Globus pallidus (tissue), 1 donor: ENCODE results near the gene PGA3.
"Not testable (repeated sequence)": the region's sequence is repeated elsewhere in the genome, so short reads cannot be mapped to it uniquely, and the experiment has no call there.

Experiments
- DNase-seq: peaks from one replicate; pipeline ENCODE4 v3.0.0-alpha.2; 2015; ENCODE audit warnings: low spot score

PGA3 gene

DNA sequence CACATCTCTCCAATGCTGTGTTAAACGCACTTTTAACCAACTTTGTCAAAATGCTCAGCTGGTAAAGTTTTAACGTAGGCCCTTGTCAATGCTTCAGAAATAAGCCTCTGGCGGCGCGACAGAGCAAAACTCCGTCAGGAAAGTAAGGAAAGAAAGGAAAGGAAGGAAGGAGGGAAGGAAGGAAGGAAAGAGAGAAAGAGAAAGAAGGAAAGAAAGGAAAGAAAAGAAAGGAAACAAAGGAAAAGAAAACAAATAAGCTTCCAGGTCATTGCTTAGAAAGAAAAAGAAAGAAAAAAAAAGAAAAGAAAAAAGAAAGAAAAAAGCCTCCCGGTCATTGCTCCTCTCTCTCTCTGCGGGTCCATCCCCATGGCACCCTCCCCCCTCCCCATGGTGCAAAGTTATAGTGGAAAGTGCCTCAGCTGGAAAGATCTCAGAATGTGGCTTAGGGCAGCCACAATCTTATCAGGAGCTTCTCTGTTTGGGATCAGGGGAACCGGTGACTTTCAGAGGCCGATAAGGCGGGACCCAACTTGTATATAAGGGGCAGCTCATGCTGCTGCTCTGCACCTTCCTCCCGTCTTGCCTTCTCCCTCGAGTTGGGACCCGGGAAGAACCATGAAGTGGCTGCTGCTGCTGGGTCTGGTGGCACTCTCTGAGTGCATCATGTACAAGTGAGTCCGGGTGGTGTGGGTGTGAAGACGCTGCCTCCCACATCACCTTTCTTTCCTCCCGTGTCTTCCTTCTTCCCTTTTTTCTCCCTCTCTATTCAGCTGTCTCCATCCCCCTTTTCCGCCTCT, at the start of gene PGA3:
TSS of gene PGA3 (plus strand) at position 566 of the 797 bp plus-strand sequence. CDS start at position 616, 50 bp downstream.
- DNase-seq, result not testable (repeated sequence)

DNA sequence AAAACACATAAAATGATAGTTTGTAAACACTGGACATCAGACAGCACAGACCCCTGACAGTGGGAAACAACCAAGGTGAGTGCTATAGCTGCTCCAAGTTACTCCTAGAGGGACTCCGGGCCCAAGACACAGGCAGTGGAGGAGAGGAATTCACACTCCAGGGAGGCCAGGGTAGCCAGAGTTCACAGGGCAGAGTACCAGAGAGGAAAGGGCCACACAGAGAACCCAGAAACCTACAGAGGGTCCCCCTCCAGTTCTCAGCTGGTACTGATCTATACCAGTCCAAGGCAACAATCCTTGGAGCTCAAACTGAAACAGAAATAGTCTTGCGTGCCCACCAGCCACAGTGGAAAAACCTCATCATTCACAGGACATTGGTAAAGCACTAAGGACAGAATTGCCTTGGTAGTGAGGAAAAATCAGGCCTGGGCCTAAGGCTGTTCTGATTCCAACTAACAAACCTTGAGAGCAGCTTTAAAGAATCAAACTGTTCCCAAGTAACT, 49.7 kb upstream of the PGA3 start:
- no peak for DNase-seq

- no peak for DNase-seq
Measured at GRCh38 chr11:61154528-61154927, 48.8 kb upstream of the PGA3 start.

DNA sequence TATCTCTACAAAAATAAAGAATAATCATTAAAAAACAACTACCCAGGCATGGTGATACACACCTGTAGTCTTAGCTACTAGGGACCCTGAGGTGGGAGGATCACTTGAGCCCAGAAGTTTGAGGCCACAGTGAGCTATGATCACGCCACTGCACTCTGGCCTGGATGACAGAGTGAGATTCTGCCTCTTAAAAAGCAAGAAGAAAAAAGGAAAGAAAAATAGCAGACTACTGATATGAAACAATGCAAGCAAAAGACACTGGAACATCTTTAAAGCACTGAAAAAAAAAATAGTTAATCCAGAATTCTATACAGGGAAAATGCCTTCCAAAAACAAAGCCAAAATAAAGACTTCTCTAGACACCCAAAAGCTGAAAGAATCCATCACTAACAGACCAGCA, 48.0 kb upstream of the PGA3 start:
- DNase-seq, result no peak

- no peak for DNase-seq
Measured at GRCh38 chr11:61155741-61156140, 47.6 kb upstream of the PGA3 start.

DNA sequence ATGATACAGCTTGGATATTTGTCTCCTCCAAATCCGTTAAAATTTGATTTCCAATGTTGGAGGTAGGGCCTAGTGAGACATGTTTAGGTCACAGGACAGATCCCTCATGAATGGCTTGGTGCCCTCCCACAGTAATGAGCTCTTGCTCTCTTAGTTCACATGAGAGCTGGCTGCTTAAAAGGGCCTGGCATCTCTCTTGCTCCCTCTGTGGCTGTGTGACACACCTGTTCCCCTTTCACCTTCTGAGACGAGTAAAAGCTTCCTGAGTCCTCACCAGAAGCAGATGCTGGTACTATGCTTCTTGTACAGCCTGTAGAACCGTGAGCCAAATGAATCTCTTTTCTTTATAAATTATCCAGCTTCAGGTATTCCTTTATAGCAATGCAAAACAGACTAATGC, 45.6 kb upstream of the PGA3 start:
- DNase-seq, result no peak

DNA sequence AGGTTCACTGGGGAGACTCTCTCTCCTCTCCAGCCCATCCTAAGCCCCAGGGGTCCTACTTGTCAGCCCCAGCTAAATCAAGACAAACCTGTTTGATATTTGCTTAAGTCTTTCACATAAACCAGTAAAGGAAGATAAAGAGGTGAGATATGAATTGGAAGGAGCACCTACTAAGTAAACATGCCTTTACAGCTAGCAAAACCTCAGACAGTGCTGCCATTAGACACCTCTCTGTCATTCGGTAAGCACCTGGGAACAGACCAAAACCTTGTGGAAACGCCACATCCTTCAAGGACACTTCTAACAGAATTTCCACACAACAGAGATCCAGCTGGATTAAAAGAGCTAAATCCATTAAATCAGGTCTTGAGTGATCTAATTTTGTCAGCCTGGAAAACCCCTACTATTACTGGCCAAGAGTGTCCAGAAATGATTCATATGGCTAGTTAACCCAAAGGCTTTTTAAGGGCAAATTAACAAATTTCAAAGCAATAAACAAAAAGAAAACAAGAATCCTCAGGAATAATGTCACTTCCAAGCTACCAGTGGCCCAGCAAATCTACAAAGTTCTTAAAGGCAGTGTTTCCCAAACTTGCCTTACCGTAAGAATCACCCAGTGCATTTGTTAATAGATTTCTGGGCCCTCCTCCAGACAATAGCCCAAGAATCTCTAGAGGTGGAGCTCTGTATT, 44.5 kb upstream of the PGA3 start:
- no peak for DNase-seq

GRCh38 chr11:61160487-61161189, 42.7 kb upstream of the PGA3 start:
- no peak for DNase-seq

- DNase-seq, result peak; percentile 86
Measured at GRCh38 chr11:61161190-61162091, 41.9 kb upstream of the PGA3 start, which contains the start of gene VPS37C. TSS of gene VPS37C (minus strand) at chr11:61161426. CDS start at chr11:61138829, 22,597 bp downstream.

DNA sequence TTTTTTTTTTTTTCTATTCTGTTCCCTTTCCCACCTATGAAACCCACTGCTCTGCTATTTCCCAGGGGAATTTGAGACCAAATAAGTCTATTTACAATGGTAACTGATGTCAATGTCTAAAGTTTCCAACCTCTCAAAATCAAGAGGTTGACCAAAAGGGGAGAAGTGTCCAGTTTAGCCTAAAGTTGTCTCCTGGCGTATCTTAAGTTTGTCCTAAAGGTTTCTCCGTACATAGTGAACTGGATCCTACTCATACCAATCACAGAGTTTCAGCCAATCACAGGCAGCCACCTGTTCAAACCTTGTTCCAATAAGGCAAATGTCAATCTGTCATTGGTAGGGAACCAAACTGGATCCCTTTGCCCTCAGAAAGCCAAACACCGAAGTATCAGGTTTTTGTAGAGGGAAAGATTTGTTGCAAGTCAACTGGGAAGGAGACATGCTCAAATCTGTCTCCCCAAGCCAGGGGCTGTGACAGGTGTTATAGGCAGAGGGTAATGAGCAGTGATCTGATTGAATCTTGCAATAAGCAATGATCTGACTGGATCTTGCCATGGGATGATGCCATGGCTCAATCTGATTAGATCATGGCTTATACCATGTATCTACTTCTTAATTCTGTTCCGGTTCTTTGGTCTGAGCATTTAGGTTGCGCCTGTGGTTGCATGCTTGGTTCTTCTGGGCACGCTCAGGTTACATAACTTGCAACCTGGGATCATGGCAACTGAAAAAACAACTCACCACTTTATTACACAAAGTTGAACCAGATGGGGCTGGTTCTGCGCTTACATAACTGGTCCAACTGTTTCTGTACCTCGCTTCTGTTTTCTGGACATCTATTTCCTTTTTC, 41.0 kb upstream of the PGA3 start:
- DNase-seq, result no peak

DNA sequence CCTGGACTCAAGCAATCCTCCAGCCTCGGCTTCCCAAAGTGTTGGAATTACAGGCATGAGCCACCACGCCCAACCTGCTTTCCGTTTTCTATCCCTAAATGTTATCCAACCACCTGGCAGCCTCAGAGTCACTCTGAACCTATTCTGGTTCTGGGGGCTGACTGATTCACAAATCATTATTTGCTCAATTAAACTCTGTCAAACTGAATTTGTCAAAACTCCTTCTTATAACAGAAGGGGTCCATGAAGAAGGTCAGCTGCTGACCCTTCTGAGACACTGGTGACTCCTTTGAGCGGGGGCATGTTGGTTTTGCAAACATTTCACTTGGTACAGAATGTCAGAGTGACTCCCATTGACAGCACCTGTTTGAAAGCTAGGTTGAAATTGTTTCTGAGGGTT, 40.3 kb upstream of the PGA3 start:
- no peak for DNase-seq

DNA sequence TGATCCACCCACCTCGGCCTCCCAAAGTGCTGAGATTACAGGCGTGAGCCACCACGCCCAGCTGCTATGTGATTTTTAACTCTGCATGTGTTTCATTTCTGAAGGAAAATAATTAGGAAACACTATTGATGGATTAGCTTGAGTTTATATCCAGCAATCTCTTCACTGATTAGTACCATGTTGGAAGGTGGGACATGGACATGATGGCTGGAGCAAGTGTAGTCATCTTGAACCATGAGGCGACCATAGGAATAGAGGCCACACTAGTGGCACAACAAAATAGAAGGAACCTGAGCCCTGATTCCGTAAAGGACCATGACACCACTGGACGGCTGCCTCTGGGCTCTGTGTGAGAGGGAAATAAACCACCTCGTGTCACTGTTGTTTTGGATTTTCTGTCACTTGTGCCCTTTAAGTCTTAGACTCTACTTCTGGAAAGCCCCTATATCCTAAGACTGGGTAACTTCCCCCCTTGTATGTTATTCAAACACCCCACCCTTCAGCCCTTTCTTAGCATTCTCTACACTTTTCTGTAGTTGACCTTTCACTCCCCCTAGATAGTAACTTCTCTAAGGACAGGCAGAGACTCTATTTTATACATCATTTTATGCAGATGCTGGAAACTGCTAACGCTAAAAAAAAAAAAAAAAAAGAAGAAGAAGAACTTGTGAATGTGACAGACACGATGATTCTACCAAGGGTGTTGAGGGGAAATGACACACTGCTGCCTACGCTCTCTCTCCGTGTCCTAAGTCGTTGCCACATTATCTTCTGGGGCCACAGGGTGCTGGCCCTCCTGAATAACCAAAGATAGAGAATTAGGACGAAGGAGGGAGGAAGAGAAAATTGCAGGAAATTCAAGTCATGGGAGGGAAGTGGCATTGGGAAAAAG, 39.4 kb upstream of the PGA3 start:
- DNase-seq, result no peak

DNA sequence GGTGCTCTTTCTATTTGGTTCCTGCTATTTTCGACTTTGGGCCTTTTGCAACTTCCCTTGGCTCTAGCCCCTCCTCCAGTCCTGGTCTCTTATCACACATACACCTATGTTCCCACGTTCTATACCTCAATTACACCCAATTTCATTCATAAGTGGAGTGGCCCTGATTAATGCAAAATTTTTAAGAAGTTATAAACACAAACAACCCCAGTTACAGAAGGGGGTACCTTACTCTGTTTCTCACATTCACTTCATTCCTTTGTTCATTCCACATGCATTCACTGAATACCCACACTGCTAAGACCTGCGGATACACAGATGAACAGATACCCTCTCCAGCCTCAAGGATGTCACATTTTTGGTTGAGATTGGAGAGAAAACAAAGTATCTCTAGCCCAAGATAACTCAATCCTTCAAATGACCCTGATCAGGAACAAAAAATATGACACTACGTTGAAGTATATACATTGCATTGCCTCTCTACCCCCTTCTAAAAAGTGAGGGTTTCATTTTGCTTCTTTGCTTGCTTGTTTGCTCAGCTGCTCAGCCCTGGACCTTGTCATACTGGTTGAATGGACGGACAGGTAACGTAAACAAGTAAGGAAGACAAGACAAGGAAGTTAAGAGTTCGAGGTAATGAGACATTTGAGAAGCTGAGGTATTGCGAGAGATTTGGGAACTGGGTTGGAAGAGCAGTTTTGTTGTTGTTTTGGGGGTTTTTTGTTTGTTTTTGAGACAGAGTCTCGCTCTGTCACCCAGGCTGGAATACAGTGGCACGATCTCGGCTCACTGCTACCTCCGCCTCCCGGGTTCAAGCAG, 38.5 kb upstream of the PGA3 start:
- DNase-seq, result no peak

DNA sequence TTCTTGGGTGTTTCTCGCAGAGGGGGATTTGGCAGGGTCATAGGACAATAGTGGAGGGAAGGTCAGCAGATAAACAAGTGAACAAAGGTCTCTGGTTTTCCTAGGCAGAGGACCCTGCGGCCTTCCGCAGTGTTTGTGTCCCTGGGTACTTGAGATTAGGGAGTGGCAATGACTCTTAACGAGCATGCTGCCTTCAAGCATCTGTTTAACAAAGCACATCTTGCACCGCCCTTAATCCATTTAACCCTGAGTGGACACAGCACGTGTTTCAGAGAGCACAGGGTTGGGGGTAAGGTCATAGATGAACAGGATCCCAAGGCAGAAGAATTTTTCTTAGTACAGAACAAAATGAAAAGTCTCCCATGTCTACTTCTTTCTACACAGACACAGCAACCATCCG, 37.5 kb upstream of the PGA3 start:
- DNase-seq, result not testable (repeated sequence)

DNA sequence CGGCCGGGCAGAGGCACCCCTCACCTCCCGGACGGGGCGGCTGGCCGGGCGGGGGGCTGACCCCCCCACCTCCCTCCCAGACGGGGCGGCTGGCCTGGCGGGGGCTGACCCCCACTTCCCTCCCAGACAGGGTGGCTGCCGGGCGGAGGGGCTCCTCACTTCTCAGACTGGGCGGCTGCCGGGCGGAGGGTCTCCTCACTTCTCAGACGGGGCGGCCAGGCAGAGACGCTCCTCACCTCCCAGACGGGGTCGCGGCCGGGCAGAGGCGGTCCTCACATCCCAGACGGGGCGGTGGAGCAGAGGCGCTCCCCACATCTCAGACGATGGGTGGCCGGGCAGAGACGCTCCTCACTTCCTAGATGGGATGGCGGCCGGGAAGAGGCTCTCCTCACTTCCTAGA, 37.0 kb upstream of the PGA3 start:
- not testable (repeated sequence) for DNase-seq

GRCh38 chr11:61168042-61168688, 35.1 kb upstream of the PGA3 start:
- no peak for DNase-seq

GRCh38 chr11:61168800-61169199, 34.5 kb upstream of the PGA3 start:
- no peak for DNase-seq

DNA sequence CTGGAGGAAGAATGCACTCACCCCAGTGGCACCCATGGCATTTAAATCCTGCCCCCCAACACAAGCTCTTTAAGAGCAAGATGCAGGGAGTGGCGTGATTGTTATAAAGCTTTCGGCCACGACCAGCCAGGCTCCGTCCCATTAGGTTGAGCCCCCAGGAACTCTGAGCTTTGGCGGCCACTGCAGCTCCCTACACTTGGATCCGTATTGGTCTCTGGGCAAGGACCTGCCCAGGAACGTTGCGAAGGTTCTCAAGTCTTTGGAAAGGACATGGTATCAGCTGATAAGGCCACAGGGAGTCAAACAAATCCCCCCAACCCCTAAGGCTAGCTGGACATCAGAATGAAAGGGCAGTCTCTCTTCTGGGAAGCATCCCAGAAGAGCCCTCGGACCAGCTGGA, 32.7 kb upstream of the PGA3 start:
- DNase-seq, result no peak
